ENCODE data around the gene CYP2D6. TPM values are rescaled to one million over a fixed set of nuclear protein-coding genes. Genes with fewer than 3 reads are reported as not detected.

Gene CYP2D6
- polyA plus RNA-seq, 3 donors, result 4.5 TPM; not detected in 2

- Histone ChIP-seq H3K27me3 (ENCODE audit: control insufficient read depth in 2 of 2, insufficient read depth in 2 of 2, low read length in 2 of 2) (no peaks in the 10 kb centered on the region), H3K4me2 (replicated peaks; ENCODE audit: extremely low read depth, low read length, poor library complexity, severe bottlenecking) (no peak overlapping the region), H4K20me1 (ENCODE audit: insufficient read depth, low read length) (no peaks in the 10 kb centered on the region), H3K79me2 (ENCODE audit: insufficient read depth, low read length) (no peaks in the 10 kb centered on the region), H2AFZ (ENCODE audit: insufficient read depth, low read depth, low read length, poor library complexity, severe bottlenecking) (no peak overlapping the region), H3K9ac (ENCODE audit: insufficient read depth, low read length, poor library complexity, severe bottlenecking) (no peak overlapping the region), H3K4me1 (ENCODE audit: control insufficient read depth in 1 of 2, insufficient read depth in 2 of 2, low read length in 2 of 2) (no peaks in the 10 kb centered on the region), H3K36me3 (replicated peaks in 1 of 2; ENCODE audit: control insufficient read depth in 1 of 2, insufficient read depth in 2 of 2, low read length in 2 of 2) (peaks cover 0 to 19% of the 10 kb centered on the region in 2 donors), H3K27ac (ENCODE audit: low read depth in 1 of 2, low read length in 2 of 2) (no peak overlapping the region), H3K9me3 (replicated peaks in 1 of 2; ENCODE audit: control insufficient read depth in 1 of 2, insufficient read depth in 1 of 2, low read length in 2 of 2) (no peaks in the 10 kb centered on the region), H3K4me3 (replicated peaks in 1 of 3; ENCODE audit: low read depth in 2 of 3, low read length in 3 of 3) (no peak overlapping the region)
- Mint-ChIP-seq H3K27ac (no peak overlapping the region), H3K4me1 (no peaks in the 10 kb centered on the region), H3K27me3 (ENCODE audit: low read depth in 3 of 3) (peaks cover 0 to 2% (median 0%) of the 10 kb centered on the region in 3 donors), H3K36me3 (peaks cover 16 to 23% of the 10 kb centered on the region in 2 donors), H3K9me3 (peaks cover 0 to 4% (median 0%) of the 10 kb centered on the region in 7 donors), H3K4me3 (no peak overlapping the region)
- no peak for DNase-seq
- 96% methylated on average over 32 of the region's 42 CpGs for WGBS (ENCODE audit: insufficient coverage)
- no peak for TF ChIP-seq CTCF (IDR thresholded peaks at IDR 0.05)
- intact Hi-C loops (cut with micrococcal nuclease), result no loop called here
Measured at GRCh38 chr22:42152661-42153270, 22.2 kb upstream of the CYP2D6 start.

GRCh38 chr22:42151924-42152635 is 21.5 kb upstream of the CYP2D6 start:
- 76% methylated on average over 24 of the region's 43 CpGs for WGBS (ENCODE audit: insufficient coverage)
- H3K4me3 Mint-ChIP-seq, result peak overlapping the region in 1 of 2 donors; percentile 45
- no peaks in the 10 kb centered on the region for H4K20me1 ChIP-seq (ENCODE audit: insufficient read depth, low read length)

More at GRCh38 chr22:42151924-42152635, 21.5 kb upstream of the CYP2D6 start:
- H3K27ac Mint-ChIP-seq, result peak overlapping the region in 2 of 7 donors; percentile 31 to 55
- H3K36me3 Mint-ChIP-seq, result peaks cover 19 to 26% of the 10 kb centered on the region in 2 donors
- Histone ChIP-seq H3K9me3 (replicated peaks in 1 of 2; ENCODE audit: control insufficient read depth in 1 of 2, insufficient read depth in 1 of 2, low read length in 2 of 2) (no peaks in the 10 kb centered on the region), H3K4me1 (ENCODE audit: control insufficient read depth in 1 of 2, insufficient read depth in 2 of 2, low read length in 2 of 2) (no peaks in the 10 kb centered on the region), H3K27me3 (ENCODE audit: control insufficient read depth in 2 of 2, insufficient read depth in 2 of 2, low read length in 2 of 2) (no peaks in the 10 kb centered on the region), H3K36me3 (replicated peaks in 1 of 2; ENCODE audit: control insufficient read depth in 1 of 2, insufficient read depth in 2 of 2, low read length in 2 of 2) (peaks cover 0 to 16% of the 10 kb centered on the region in 2 donors), H3K4me2 (replicated peaks; ENCODE audit: extremely low read depth, low read length, poor library complexity, severe bottlenecking) (no peak overlapping the region), H3K27ac (ENCODE audit: low read depth in 1 of 2, low read length in 2 of 2) (no peak overlapping the region), H3K9ac (ENCODE audit: insufficient read depth, low read length, poor library complexity, severe bottlenecking) (no peak overlapping the region), H3K79me2 (ENCODE audit: insufficient read depth, low read length) (no peaks in the 10 kb centered on the region), H3K4me3 (replicated peaks in 1 of 3; ENCODE audit: low read depth in 2 of 3, low read length in 3 of 3) (no peak overlapping the region), H2AFZ (ENCODE audit: insufficient read depth, low read depth, low read length, poor library complexity, severe bottlenecking) (no peak overlapping the region)
- H3K9me3 Mint-ChIP-seq, result peaks cover 0 to 4% (median 0%) of the 10 kb centered on the region in 7 donors
- H3K4me1 Mint-ChIP-seq, result no peaks in the 10 kb centered on the region
- TF ChIP-seq CTCF (IDR thresholded peaks at IDR 0.05), result no peak
- intact Hi-C loops (cut with micrococcal nuclease), result no loop called here
- DNase-seq, result no peak
- H3K27me3 Mint-ChIP-seq (ENCODE audit: low read depth in 3 of 3), result peaks cover 0 to 2% (median 0%) of the 10 kb centered on the region in 3 donors

Measured in CD14-positive monocyte (primary cell).